ENCODE measurements around the gene CISTR. TPM values are rescaled to one million over a fixed set of nuclear protein-coding genes. Genes with fewer than 3 reads are reported as not detected.
"Not testable (repeated sequence)": the region's sequence is repeated elsewhere in the genome, so short reads cannot be mapped to it uniquely, and the experiment has no call there.

The CISTR gene
- polyA plus RNA-seq (ENCODE audit: insufficient read length in 4 of 4): under 1 TPM in 1 of 4 donors, not detected in 3; 0.22 TPM

DNA sequence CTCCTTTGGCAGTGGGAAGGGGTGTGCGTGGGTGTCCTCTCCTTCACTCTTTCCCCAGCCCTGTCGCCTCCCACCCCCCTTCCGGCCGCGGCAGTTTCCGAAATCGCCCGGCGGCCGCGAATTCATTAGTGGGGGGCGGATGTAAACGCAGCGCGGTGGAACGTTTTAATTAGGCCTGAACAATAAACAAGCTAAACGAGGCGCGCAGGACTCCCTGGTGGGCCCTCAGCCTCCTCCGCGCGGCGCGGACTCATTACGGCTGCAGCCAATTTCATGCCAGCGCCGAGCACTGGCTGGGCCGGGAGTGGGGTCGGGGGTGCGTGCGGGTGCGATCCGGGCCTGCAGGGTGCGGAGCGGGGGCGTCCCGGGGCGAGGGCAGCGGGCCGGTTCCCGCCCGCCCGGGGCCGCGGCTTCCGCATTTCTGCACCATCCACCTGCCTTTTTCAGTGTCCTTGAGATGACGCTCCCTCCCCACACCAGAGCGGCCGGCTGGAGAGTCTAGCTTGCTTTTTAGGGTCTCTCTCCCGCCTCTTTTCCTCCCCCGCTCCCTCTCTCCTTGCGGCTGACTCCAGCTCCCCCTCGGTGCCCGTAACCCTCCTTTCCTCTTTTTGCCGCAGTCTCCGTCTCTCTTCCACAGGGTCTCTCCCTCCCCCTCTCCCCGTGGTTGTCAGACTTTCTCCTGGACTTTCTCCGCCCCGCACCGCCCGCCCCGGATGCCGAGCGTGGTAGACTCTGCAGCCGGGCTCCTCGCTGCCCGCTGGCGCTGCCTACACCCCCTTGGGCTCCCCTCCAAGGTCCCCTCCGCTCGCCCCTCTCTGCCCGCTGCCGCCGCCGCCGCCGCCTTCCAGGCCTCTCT is at the start of gene CISTR:
TSS of gene CISTR (minus strand) at position 644 of the 856 bp plus-strand sequence.
- DNase-seq (ENCODE audit: low read depth in 4 of 4, low spot score in 3 of 4): no peak

GRCh38 chr12:53798575-53798974 is 46.8 kb upstream of the CISTR start:
- DNase-seq (ENCODE audit: low read depth in 4 of 4, low spot score in 3 of 4): no peak

- DNase-seq (ENCODE audit: low read depth in 4 of 4, low spot score in 3 of 4): no peak
Measured at GRCh38 chr12:53795927-53796326, 44.1 kb upstream of the CISTR start.

GRCh38 chr12:53793221-53793620 is 41.4 kb upstream of the CISTR start:
- no peak for DNase-seq (ENCODE audit: low read depth in 4 of 4, low spot score in 3 of 4)

DNA sequence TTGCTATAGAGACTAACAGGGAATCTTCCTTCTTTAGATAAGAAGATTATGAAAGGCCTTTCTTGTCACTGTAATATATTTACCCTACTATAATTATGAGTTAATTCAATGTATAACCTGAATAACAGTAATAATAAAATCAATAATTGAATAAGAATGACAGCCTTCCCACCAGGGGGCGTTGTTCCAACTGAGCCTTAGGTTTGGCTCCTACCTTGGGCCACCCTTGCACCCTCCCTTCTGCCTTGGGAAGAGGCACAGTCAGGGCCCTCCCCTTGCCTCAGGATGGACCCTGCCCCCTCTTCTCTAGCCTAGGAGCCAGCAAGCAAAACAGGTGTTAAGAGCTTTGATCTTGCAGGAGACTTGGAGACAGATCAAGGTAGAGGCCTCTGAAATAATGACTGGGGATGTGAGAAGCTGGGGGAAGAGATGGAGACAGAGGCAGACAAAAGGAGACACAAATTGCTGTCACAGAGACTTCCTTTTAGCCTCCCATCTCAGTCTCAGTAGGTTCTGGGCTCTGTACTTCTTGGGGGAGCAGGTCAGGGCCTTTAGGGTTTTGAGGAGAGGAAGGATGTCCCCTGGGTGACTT is 40.1 kb upstream of the CISTR start:
- no peak for DNase-seq (ENCODE audit: low read depth in 4 of 4, low spot score in 3 of 4)

- DNase-seq (ENCODE audit: low read depth in 4 of 4, low spot score in 3 of 4): no peak
Measured at GRCh38 chr12:53789570-53789969, 37.8 kb upstream of the CISTR start.

DNA sequence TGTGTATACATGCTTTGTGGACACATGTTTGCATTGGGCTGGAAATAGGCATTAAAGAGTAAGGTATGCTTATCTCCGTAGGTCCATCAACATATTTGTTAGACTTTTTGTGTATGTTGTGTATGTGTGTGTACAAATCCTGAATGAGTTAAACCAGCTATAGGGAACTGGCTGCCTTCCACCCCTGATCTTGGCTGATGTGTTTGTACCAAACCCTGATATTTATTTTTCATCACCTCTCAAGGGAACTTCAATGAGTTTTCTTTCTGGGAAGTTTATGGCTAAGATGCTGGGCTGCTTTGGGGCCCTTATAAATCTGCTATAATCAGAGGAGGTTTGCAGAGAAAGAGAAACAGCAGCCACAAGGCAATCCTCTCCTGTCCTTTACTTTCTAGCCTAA is 37.1 kb upstream of the CISTR start:
- no peak for DNase-seq (ENCODE audit: low read depth in 4 of 4, low spot score in 3 of 4)

GRCh38 chr12:53786411-53786810 is 34.6 kb upstream of the CISTR start:
- DNase-seq (ENCODE audit: low read depth in 4 of 4, low spot score in 3 of 4): no peak

DNA sequence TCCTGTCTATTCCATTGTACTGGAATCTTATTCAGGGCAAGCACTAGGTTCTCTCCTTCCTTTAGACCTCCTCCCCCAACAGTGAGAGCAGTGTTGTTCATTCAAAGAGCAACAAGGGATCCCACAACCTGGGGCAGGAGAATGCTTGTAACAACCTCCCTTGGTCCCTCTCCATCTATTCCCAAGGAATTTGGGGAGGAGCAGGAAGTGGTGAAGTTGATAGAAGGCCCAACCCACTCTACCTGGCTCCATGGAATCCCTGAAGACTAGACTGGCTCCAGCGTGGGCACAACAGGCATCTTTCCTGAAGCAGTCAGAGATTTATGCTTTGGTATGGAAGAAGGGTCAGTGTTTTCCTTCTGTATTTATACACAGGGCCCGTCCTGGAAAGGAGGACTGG is 33.4 kb upstream of the CISTR start:
- DNase-seq (ENCODE audit: low read depth in 4 of 4, low spot score in 3 of 4): no peak

DNA sequence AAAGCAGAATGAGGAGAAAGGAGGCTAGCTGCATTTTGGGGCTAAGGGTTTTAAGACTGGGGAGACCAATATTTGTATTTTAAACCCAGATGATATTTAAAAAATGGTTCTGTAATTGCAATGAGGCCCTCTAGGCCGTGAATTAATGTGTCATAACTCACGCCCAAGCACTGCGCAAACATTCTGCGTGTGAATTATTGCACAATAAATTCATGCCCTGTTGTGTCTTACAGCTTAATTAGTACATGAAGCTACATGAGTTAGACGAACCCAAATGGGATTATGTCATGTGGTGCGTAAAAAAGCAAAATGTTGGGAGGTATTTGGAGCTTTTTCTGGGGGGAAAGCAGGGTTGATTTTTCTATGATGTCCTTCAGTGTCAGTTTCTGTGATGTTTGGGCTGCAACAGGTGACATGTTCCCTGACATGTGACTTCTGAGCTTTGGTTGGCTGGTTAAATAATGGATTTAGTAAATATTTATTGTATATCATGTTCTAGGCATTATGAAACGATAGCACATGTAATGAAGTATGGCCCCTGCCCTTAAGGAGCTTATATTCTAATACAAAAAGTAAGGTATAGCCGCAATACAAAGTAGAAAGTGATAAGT is 30.4 kb upstream of the CISTR start:
- DNase-seq (ENCODE audit: low read depth in 4 of 4, low spot score in 3 of 4): no peak

GRCh38 chr12:53781228-53781801 is 29.5 kb upstream of the CISTR start:
- DNase-seq (ENCODE audit: low read depth in 4 of 4, low spot score in 3 of 4): no peak

DNA sequence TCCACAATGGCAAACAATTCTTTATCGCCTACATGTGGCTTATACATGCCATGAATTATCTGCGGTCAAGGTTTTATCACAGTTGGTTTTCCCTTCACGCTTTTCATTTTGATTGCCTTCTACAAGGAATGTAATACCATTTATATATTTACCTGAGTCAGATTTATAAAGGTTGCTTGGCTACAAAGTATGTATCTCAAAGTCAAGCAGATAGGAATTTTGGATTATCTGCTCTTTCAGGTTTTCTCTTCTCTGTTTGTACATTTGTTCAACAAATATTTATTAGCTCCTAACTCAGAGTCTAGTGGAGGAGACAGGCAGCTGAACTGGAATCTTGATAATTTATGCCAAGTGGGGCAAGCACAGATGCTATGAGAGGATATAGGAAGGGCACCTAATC is 28.5 kb upstream of the CISTR start:
- DNase-seq (ENCODE audit: low read depth in 4 of 4, low spot score in 3 of 4): no peak

GRCh38 chr12:53779679-53780078 is 27.9 kb upstream of the CISTR start:
- not testable (repeated sequence) for DNase-seq (ENCODE audit: low read depth in 4 of 4, low spot score in 3 of 4)

DNA sequence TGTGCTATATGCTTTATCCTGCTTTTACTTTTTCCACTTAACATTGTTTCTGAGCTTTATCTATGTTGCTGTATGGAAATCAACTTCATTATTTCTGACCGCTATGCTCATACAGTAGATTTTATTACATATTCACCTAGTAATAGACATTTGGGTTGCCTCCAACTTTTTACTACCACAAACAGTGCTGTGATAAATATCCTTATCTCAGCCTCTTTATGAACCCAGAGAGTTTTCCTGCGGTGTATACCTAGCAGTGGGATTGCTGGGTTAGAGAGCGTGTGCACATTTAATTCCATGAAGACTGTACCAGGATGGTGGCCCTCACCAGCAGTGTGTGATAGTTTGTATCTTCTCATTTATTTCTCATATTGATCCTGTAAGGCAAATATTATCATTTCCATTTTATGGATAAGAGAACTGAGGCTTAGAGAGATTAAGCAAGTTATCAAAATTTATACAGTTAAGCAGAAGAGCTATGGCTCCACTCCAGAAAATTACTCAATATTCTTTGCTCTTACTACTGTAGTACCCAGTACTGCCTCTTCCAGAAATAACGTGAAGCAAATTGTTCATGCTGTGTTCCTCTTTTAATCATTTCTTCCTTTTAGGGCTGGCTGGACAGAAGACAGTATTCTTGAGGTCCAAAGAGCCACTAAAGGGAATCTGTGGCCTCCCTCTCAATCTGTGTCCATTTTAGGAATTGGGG is 26.3 kb upstream of the CISTR start:
- DNase-seq (ENCODE audit: low read depth in 4 of 4, low spot score in 3 of 4): no peak

GRCh38 chr12:53777412-53777811 is 25.6 kb upstream of the CISTR start:
- DNase-seq (ENCODE audit: low read depth in 4 of 4, low spot score in 3 of 4): no peak

DNA sequence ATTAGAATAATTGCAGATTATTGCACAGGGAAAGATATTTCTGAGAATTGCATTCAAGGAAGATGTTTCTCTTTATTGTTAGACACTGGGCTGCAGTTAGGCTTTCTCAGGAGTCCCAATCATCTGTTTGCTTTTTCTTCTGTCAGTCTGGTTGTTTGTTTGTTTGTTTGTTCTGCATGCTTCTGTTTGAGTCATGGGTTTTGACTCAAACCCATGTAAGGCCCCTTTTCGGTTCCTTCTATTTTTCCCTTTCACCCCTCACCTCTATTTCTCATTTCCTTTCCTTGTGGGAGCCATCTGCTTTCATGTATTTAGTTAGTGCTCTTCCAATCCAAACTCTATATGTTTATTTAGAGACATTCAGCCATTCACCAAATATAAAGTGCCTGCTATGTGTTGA is 25.1 kb upstream of the CISTR start:
- no peak for DNase-seq (ENCODE audit: low read depth in 4 of 4, low spot score in 3 of 4)

DNA sequence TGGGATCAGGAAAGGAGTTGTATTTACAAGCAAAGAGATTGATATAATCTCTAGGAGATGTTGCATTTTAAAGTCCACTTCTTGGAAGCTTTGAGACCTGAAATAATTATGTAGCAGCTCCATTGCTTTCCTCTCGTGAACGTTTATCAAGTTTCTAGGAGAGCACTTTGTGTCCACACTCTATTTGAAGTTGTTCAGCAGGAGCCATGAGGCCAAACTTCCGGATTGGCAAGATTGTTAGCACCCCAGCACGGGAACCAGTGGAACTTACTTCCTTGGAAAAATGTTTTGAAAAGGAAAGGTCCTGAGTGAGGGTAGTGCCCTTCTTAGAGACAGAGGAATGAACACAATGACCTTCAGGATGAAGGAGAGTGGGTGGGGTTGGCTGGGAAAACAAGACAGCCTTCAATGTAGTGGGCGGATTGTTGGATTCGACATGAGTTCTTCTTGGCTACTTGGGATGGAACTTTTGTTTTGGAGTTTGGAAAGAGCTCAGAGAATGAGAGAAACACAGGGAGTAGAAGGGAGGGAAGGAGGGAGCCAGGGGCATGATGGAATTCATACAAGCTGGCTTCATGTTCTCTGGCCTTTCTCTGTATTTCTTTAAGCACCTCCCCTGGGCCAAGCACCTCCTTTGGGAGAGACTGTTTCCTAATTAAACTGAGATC is 23.8 kb upstream of the CISTR start:
- DNase-seq (ENCODE audit: low read depth in 4 of 4, low spot score in 3 of 4): no peak

DNA sequence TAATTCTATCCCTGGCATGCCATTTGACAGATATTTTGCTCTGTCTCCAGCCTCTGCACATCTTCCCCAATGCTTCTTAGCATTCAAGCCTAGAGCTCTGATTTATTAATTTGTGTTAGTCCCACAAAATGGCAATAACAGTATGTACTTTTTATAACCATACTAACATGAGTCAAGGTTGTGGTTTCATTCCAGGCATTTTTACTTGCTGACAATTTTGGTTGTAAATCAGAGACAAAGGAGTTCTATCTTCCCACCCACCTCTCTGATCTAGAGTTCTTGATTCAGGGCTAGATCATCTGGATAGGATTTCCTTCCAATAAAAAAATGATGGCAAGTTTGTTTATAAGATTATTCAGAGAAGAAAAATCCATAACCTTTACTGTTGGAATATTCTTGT is 18.5 kb upstream of the CISTR start:
- DNase-seq (ENCODE audit: low read depth in 4 of 4, low spot score in 3 of 4): no peak

GRCh38 chr12:53768976-53769375 is 17.2 kb upstream of the CISTR start:
- DNase-seq (ENCODE audit: low read depth in 4 of 4, low spot score in 3 of 4): no peak

DNA sequence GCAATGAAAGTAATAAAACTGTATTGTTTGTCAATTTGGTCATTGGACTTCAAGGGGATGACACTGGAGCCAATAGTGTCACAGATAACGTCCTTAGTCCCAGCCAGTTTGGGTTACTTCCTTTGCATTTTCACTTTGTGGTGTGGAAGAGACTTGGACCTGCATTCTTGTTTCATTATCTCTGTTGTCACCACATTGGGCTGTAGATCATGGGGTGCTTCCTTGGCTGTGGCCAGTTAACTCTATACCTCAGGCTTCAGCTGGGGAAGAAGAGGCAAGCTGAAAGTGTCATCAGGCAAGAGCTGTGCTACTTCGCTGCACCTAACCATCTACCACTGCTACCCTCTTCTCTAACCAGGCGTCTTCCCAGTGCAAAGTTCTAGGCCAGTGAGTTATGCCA is 15.1 kb upstream of the CISTR start:
- no peak for DNase-seq (ENCODE audit: low read depth in 4 of 4, low spot score in 3 of 4)

Data from right renal pelvis (tissue), 4 donors.